ENCODE data around the gene KCNJ10. TPM values are rescaled to one million over a fixed set of nuclear protein-coding genes. Genes with fewer than 3 reads are reported as not detected.

The KCNJ10 gene
- total and polyA plus RNA-seq, 2 of the 13 experiments (the other 11 are each of a cell fraction or from before 2014, with no cell fraction given) = 4.4 to 10.3 TPM

DNA sequence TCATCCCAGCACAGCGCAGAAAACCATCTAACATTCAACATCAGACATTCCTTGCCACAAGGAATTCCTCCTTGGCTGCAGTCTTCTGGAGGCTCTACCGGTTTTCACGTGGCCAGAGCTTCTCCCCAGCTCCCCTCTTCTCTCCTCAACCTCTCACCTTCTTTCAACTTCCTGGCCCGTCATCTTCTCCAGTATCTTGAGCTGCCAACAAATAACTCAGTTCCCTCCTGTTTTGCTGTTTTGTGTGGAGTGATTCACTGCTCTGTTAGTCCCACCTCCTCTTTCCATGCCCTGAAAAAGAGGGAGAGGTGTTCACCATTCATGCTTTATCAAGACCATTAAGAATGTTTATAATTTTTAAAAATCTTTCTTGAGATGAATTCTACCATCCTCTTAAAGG lies 70.8 kb downstream of the KCNJ10 start:
- H3K9me3 ChIP-seq (ENCODE audit: low read length) = no peaks in the 10 kb centered on the region
- no peaks in the 10 kb centered on the region for H3K4me1 ChIP-seq (ENCODE audit: insufficient read depth, low read length)
- no peak overlapping the region for H3K27ac ChIP-seq (ENCODE audit: extremely low read length, insufficient read depth, low read length)
- in situ Hi-C loops (cut with HindIII; ENCODE audit: extremely low pct_ligation_motif_present, low pct_unique_long_range_greater_than_20kb) = no loop called here
- ATAC-seq (no peak), FAIRE-seq (no peak), DNase-seq (ENCODE audit: low spot score) (no peak)
- BruUV-seq (replicated peaks) = no TSS peak
- POLR2A ChIA-PET = no interaction called here
- 37% methylated on average over 4 of the region's 4 CpGs for WGBS (ENCODE audit: low lambda C conversion rate)
- H3K79me2 ChIP-seq (ENCODE audit: insufficient read depth, low read length) = no peaks in the 10 kb centered on the region
- no peaks in the 10 kb centered on the region for H3K36me3 ChIP-seq (replicated peaks in 1 of 2; ENCODE audit: control insufficient read depth in 1 of 2, insufficient read depth in 2 of 2, low read length in 2 of 2)
- H3K4me2 ChIP-seq (ENCODE audit: low read depth, low read length) = no peak overlapping the region
- no peak overlapping the region for H3K4me3 ChIP-seq (replicated peaks in 1 of 3; ENCODE audit: insufficient read depth in 1 of 3, low read depth in 2 of 3, low read length in 3 of 3)
- H4K20me1 ChIP-seq (ENCODE audit: insufficient read depth, low read length) = no peaks in the 10 kb centered on the region
- peaks cover 0 to 3% of the 10 kb centered on the region in 2 experiments; a peak in 1 of 5 replicates for H3K27me3 ChIP-seq (ENCODE audit: control insufficient read depth in 1 of 2, insufficient read depth in 2 of 2, low read length in 2 of 2)
- H3K9ac ChIP-seq (ENCODE audit: insufficient read depth, low read depth, low read length) = no peak overlapping the region
- no peak overlapping the region for H2AFZ ChIP-seq (ENCODE audit: low read length)
- intact Hi-C loops (cut with micrococcal nuclease; ENCODE audit: unreplicated experiment) = no loop called here
- CTCF ChIA-PET (ENCODE audit: low intra/inter-chr PET ratio, low total read pairs) = no interaction called here
- TF ChIP-seq ZNF556 (CRISPR knock-in tag; IDR thresholded peaks at IDR 0.05; ENCODE audit: borderline replicate concordance) (no peak), ZNF816 (CRISPR knock-in tag; IDR thresholded peaks at IDR 0.05; ENCODE audit: borderline replicate concordance) (no peak), ZNF670 (CRISPR knock-in tag; IDR thresholded peaks at IDR 0.05; ENCODE audit: borderline replicate concordance) (no peak), ZEB1 (IDR thresholded peaks at IDR 0.05; ENCODE audit: insufficient replicate concordance, low read depth) (no peak), HNRNPL (IDR thresholded peaks at IDR 0.05; ENCODE audit: low read depth, low read length) (no peak), MBD4 (IDR thresholded peaks at IDR 0.05; ENCODE audit: borderline replicate concordance, low read length) (no peak), CEBPG (CRISPR knock-in tag; IDR thresholded peaks at IDR 0.05) (no peak), ZNF367 (CRISPR knock-in tag; IDR thresholded peaks at IDR 0.05; ENCODE audit: borderline replicate concordance) (no peak), ZNF205 (CRISPR knock-in tag; IDR thresholded peaks at IDR 0.05) (no peak), KDM1A (CRISPR knock-in tag; IDR thresholded peaks at IDR 0.05) (no peak)
- TF ChIP-seq, protein P1, sequence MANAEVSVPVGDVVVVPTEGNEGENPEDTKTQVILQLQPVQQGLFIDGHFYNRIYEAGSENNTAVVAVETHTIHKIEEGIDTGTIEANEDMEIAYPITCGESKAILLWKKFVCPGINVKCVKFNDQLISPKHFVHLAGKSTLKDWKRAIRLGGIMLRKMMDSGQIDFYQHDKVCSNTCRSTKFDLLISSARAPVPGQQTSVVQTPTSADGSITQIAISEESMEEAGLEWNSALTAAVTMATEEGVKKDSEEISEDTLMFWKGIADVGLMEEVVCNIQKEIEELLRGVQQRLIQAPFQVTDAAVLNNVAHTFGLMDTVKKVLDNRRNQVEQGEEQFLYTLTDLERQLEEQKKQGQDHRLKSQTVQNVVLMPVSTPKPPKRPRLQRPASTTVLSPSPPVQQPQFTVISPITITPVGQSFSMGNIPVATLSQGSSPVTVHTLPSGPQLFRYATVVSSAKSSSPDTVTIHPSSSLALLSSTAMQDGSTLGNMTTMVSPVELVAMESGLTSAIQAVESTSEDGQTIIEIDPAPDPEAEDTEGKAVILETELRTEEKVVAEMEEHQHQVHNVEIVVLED (CRISPR knock-in tag; IDR thresholded peaks at IDR 0.05; ENCODE audit: borderline replicate concordance) = no peak
- TF ChIP-seq, protein P2, sequence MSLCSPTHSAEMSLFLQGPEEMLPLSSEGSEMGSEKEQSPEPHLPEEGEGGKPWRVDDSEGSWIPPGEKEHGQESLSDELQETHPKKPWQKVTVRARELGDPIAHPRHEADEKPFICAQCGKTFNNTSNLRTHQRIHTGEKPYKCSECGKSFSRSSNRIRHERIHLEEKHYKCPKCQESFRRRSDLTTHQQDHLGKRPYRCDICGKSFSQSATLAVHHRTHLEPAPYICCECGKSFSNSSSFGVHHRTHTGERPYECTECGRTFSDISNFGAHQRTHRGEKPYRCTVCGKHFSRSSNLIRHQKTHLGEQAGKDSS (CRISPR knock-in tag; IDR thresholded peaks at IDR 0.05; ENCODE audit: borderline replicate concordance, low read depth) = no peak
- TF ChIP-seq, protein P3, sequence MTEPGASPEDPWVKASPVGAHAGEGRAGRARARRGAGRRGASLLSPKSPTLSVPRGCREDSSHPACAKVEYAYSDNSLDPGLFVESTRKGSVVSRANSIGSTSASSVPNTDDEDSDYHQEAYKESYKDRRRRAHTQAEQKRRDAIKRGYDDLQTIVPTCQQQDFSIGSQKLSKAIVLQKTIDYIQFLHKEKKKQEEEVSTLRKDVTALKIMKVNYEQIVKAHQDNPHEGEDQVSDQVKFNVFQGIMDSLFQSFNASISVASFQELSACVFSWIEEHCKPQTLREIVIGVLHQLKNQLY (CRISPR knock-in tag; IDR thresholded peaks at IDR 0.05) = no peak
- TF ChIP-seq, protein P4, sequence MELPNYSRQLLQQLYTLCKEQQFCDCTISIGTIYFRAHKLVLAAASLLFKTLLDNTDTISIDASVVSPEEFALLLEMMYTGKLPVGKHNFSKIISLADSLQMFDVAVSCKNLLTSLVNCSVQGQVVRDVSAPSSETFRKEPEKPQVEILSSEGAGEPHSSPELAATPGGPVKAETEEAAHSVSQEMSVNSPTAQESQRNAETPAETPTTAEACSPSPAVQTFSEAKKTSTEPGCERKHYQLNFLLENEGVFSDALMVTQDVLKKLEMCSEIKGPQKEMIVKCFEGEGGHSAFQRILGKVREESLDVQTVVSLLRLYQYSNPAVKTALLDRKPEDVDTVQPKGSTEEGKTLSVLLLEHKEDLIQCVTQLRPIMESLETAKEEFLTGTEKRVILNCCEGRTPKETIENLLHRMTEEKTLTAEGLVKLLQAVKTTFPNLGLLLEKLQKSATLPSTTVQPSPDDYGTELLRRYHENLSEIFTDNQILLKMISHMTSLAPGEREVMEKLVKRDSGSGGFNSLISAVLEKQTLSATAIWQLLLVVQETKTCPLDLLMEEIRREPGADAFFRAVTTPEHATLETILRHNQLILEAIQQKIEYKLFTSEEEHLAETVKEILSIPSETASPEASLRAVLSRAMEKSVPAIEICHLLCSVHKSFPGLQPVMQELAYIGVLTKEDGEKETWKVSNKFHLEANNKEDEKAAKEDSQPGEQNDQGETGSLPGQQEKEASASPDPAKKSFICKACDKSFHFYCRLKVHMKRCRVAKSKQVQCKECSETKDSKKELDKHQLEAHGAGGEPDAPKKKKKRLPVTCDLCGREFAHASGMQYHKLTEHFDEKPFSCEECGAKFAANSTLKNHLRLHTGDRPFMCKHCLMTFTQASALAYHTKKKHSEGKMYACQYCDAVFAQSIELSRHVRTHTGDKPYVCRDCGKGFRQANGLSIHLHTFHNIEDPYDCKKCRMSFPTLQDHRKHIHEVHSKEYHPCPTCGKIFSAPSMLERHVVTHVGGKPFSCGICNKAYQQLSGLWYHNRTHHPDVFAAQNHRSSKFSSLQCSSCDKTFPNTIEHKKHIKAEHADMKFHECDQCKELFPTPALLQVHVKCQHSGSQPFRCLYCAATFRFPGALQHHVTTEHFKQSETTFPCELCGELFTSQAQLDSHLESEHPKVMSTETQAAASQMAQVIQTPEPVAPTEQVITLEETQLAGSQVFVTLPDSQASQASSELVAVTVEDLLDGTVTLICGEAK (IDR thresholded peaks at IDR 0.05) = no peak
- TF ChIP-seq, protein P4 (CRISPR knock-in tag; IDR thresholded peaks at IDR 0.05) = no peak

All from HepG2 (cell line).